HepG2 (cell line): ENCODE data around the gene NLRC4. TPM values are rescaled to one million over a fixed set of nuclear protein-coding genes. Genes with fewer than 3 reads are reported as not detected.

Experiments
- AGO2 ChIP-seq: fragments of 200-400 bp; formaldehyde crosslinking; optimal IDR thresholded peaks from 2 replicates; pipeline ENCODE3; 2017; ENCODE audit warnings: mild to moderate bottlenecking, low read depth, low read length, moderate library complexity
- CENPT ChIP-seq: sonication (generic); formaldehyde crosslinking; IDR thresholded peaks from 2 replicates; pipeline ENCODE4 v1.8.0; 2022; ENCODE audit warnings: low read depth, mild to moderate bottlenecking, moderate library complexity, missing genetic modification reagents
- GTF3A ChIP-seq: sonication (generic); formaldehyde crosslinking; conservative IDR thresholded peaks from 2 replicates; pipeline ENCODE4 v1.4.0; 2020; ENCODE audit warnings: mild to moderate bottlenecking, missing genetic modification reagents
- MAFK ChIP-seq, 2 experiments: IDR thresholded peaks in 1 of 2; conservative IDR thresholded peaks in 1 of 2; 2 replicates each; pipeline ENCODE4 v1.6.1; 2011; ENCODE audit warnings: improper control_type of control experiment in 2 of 2, low read length in 2 of 2
- MAX ChIP-seq: IDR thresholded peaks from 2 replicates; pipeline ENCODE4 v1.6.1; 2012; ENCODE audit warnings: inconsistent platforms
- MEIS1 ChIP-seq: sonication (generic); formaldehyde crosslinking; IDR thresholded peaks from 2 replicates; pipeline ENCODE4 v1.9.0; 2021; ENCODE audit warnings: mild to moderate bottlenecking, missing genetic modification reagents, moderate library complexity, borderline replicate concordance
- NR2C2 ChIP-seq: sonication (generic); formaldehyde crosslinking; IDR thresholded peaks from 2 replicates; pipeline ENCODE4 v1.4.0; 2020; ENCODE audit warnings: missing genetic modification reagents, mild to moderate bottlenecking, moderate library complexity, borderline replicate concordance
- RAD21 ChIP-seq: fragments of 450-650 bp; formaldehyde crosslinking; IDR thresholded peaks from 2 replicates; pipeline ENCODE4 v1.5.0; 2020; ENCODE audit warnings: mild to moderate bottlenecking
- SIN3B ChIP-seq: fragments of 150-350 bp; IDR thresholded peaks from 2 replicates; pipeline ENCODE4 v1.6.1; 2014; ENCODE audit warnings: low read length
- SP140L ChIP-seq: sonication (generic); formaldehyde crosslinking; IDR thresholded peaks from 2 replicates; pipeline ENCODE4 v1.4.0; 2020; ENCODE audit warnings: missing genetic modification reagents, borderline replicate concordance
- TERF1 ChIP-seq: sonication (generic); formaldehyde crosslinking; IDR thresholded peaks from 2 replicates; pipeline ENCODE4 v1.8.0; 2022; ENCODE audit warnings: mild to moderate bottlenecking, missing genetic modification reagents, moderate library complexity
- ZBTB20 ChIP-seq: sonication (generic); formaldehyde crosslinking; IDR thresholded peaks from 2 replicates; pipeline ENCODE4 v1.8.1; 2023; ENCODE audit warnings: missing genetic modification reagents, low read depth, mild to moderate bottlenecking, borderline replicate concordance
- ZNF414 ChIP-seq: sonication (generic); formaldehyde crosslinking; IDR thresholded peaks from 2 replicates; pipeline ENCODE4 v1.5.0; 2020; ENCODE audit warnings: missing genetic modification reagents
- ZNF678 ChIP-seq: sonication (generic); formaldehyde crosslinking; IDR thresholded peaks from 2 replicates; pipeline ENCODE4 v1.4.0; 2020; ENCODE audit warnings: mild to moderate bottlenecking, missing genetic modification reagents
- ZNF709 ChIP-seq: sonication (generic); formaldehyde crosslinking; IDR thresholded peaks from 2 replicates; pipeline ENCODE4 v1.5.0; 2020; ENCODE audit warnings: mild to moderate bottlenecking, missing genetic modification reagents
- polyA plus RNA-seq, 8 experiments: library from polyadenylated mRNA; depleted of rRNA in 3 of 8; stranded (reverse) in 7 of 8; unstranded in 1 of 8; fragments of >200 nt; fragmentation: Illumina TruSeq in 4 of 8; extraction: Trizol in 4 of 8; gene quantifications; 2 replicates each; pipeline versions ENCODE4 v1.2.1 to v1.2.3, GENCODE V29; 2011 to 2016; ENCODE audit warnings: low read depth in 4 of 8, missing spikeins in 1 of 8, mixed read lengths in 1 of 8; ENCODE audit not compliant: insufficient read depth in 1 of 8
- total RNA-seq, 5 experiments: library from RNA; depleted of rRNA; stranded (reverse); fragments of >200 nt; fragmentation: Illumina TruSeq; extraction: Trizol; gene quantifications; 2 replicates each; pipeline ENCODE4 v1.2.3, GENCODE V29; 2016; ENCODE audit warnings: low read depth in 1 of 5
- TF ChIP-seq, protein P1 (sequence below): sonication (generic); formaldehyde crosslinking; IDR thresholded peaks from 2 replicates; pipeline ENCODE4 v1.9.0; 2022; ENCODE audit warnings: missing genetic modification reagents, mild to moderate bottlenecking, borderline replicate concordance
- TF ChIP-seq, protein P2 (sequence below): sonication (generic); formaldehyde crosslinking; IDR thresholded peaks from 2 replicates; pipeline ENCODE4 v1.4.0; 2020; ENCODE audit warnings: low read depth, mild to moderate bottlenecking, missing genetic modification reagents
- TF ChIP-seq, protein P3 (sequence below): sonication (generic); formaldehyde crosslinking; IDR thresholded peaks from 2 replicates; pipeline ENCODE4 v1.4.0; 2020; ENCODE audit warnings: mild to moderate bottlenecking, missing genetic modification reagents
- TF ChIP-seq, protein P4 (sequence below): IDR thresholded peaks from 2 replicates; pipeline ENCODE4 v1.6.1; 2018; ENCODE audit warnings: missing genetic modification reagents
- TF ChIP-seq, protein P5 (sequence below): sonication (generic); formaldehyde crosslinking; IDR thresholded peaks from 2 replicates; pipeline ENCODE4 v1.8.1; 2023; ENCODE audit warnings: mild to moderate bottlenecking, missing genetic modification reagents, borderline replicate concordance

Gene NLRC4
- total and polyA plus RNA-seq, 2 of the 13 experiments (the other 11 are each of a cell fraction or from before 2014, with no cell fraction given), result 0.15 to 0.29 TPM

DNA sequence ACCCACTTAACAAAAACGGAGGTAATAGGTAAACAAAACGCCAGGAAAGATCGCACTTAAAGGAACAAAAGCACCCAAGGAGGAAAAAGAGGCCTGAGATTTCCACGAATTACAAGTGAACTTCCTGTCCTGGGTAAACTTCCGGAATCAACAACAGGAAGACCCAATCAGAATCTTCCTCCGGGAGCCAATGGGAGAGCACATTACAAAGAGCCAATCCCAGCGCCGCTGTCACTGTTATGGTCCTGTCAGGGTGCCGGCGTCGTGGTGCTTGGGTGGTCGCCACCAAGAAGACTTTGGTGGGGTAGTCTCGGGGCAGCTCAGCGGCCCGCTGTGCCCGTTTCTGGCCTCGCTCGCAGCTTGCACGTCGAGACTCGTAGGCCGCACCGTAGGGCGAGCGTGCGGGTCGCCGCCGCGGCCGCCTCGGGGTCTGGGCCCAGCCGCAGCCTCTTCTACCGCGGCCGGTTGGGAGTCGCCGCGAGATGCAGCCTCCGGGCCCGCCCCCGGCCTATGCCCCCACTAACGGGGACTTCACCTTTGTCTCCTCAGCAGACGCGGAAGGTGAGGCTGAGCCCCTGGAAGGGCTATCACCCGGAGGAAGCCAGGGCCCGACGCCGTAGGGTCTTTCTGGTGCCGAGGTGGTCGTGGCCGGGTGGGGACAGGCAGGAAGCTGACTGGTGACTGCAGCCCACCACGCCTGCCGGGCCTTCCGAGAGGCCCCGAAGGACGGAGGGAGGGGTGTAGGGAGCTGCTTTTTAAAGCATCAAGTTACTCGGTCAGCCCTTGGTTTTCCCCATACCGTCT lies 13.2 kb upstream of the NLRC4 start, which contains the start of gene YIPF4 (continued):
- TF ChIP-seq, protein P1, sequence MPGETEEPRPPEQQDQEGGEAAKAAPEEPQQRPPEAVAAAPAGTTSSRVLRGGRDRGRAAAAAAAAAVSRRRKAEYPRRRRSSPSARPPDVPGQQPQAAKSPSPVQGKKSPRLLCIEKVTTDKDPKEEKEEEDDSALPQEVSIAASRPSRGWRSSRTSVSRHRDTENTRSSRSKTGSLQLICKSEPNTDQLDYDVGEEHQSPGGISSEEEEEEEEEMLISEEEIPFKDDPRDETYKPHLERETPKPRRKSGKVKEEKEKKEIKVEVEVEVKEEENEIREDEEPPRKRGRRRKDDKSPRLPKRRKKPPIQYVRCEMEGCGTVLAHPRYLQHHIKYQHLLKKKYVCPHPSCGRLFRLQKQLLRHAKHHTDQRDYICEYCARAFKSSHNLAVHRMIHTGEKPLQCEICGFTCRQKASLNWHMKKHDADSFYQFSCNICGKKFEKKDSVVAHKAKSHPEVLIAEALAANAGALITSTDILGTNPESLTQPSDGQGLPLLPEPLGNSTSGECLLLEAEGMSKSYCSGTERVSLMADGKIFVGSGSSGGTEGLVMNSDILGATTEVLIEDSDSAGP (CRISPR knock-in tag), result peak; percentile 91; the same call in 1 of the 2 replicates
- peak; percentile 62; the same call in 1 of the 2 replicates for TF ChIP-seq SP140L (CRISPR knock-in tag)
- no peak for TF ChIP-seq ZNF678 (CRISPR knock-in tag)
- peak; percentile 72 for TF ChIP-seq RAD21 (CRISPR knock-in tag)
- TF ChIP-seq ZNF414 (CRISPR knock-in tag), result no peak
- peak; percentile 92 for TF ChIP-seq AGO2
- TF ChIP-seq ZNF709 (CRISPR knock-in tag), result peak; percentile 83; the same call in 1 of the 2 replicates
- TF ChIP-seq CENPT (CRISPR knock-in tag), result no peak
- TF ChIP-seq, protein P2, sequence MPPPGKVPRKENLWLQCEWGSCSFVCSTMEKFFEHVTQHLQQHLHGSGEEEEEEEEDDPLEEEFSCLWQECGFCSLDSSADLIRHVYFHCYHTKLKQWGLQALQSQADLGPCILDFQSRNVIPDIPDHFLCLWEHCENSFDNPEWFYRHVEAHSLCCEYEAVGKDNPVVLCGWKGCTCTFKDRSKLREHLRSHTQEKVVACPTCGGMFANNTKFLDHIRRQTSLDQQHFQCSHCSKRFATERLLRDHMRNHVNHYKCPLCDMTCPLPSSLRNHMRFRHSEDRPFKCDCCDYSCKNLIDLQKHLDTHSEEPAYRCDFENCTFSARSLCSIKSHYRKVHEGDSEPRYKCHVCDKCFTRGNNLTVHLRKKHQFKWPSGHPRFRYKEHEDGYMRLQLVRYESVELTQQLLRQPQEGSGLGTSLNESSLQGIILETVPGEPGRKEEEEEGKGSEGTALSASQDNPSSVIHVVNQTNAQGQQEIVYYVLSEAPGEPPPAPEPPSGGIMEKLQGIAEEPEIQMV, result no peak
- TF ChIP-seq MAX, result peak; percentile 84
- no peak for TF ChIP-seq MEIS1 (CRISPR knock-in tag)
- TF ChIP-seq ZBTB20 (CRISPR knock-in tag), result peak; percentile 24; the same call in 1 of the 2 replicates
- TF ChIP-seq, protein P3, sequence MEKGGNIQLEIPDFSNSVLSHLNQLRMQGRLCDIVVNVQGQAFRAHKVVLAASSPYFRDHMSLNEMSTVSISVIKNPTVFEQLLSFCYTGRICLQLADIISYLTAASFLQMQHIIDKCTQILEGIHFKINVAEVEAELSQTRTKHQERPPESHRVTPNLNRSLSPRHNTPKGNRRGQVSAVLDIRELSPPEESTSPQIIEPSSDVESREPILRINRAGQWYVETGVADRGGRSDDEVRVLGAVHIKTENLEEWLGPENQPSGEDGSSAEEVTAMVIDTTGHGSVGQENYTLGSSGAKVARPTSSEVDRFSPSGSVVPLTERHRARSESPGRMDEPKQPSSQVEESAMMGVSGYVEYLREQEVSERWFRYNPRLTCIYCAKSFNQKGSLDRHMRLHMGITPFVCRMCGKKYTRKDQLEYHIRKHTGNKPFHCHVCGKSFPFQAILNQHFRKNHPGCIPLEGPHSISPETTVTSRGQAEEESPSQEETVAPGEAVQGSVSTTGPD (CRISPR knock-in tag), result no peak; the same call in 1 of the 2 replicates
- TF ChIP-seq NR2C2, result peak; percentile 69
- TF ChIP-seq SIN3B, result peak; percentile 86; the same call in 1 of the 2 replicates
- no peak for TF ChIP-seq TERF1 (CRISPR knock-in tag)
- TF ChIP-seq, protein P4, sequence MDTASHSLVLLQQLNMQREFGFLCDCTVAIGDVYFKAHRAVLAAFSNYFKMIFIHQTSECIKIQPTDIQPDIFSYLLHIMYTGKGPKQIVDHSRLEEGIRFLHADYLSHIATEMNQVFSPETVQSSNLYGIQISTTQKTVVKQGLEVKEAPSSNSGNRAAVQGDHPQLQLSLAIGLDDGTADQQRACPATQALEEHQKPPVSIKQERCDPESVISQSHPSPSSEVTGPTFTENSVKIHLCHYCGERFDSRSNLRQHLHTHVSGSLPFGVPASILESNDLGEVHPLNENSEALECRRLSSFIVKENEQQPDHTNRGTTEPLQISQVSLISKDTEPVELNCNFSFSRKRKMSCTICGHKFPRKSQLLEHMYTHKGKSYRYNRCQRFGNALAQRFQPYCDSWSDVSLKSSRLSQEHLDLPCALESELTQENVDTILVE (CRISPR knock-in tag), result peak; percentile 84
- TF ChIP-seq GTF3A (CRISPR knock-in tag), result no peak
- no peak for TF ChIP-seq MAFK (conservative IDR thresholded peaks at IDR 0.05 in 1 of 2, IDR thresholded peaks at IDR 0.05 in 1 of 2; ENCODE audit: low read length in 2 of 2)
- TF ChIP-seq, protein P5, sequence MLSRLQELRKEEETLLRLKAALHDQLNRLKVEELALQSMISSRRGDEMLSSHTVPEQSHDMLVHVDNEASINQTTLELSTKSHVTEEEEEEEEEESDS, result no peak; the same call in 1 of the 2 replicates
